DND-41 (cell line): ENCODE data around the gene AP2A2.

Experiments
- ATAC-seq: fragments of 200-7000 bp; cut with Tn5 transposase; 3 replicates; pipeline ENCODE4 v1.9.1; 2021; ENCODE audit warnings: low read depth; ENCODE audit not compliant: insufficient read depth
- DNase-seq: peaks from one replicate; pipeline ENCODE4 v3.0.0-alpha.2; 2020
- H2AFZ ChIP-seq: 2 replicates; pipeline ENCODE4 v1.6.0; 2012; ENCODE audit warnings: low read depth, low read length
- H3K27ac ChIP-seq: 2 replicates; pipeline ENCODE4 v1.5.1; 2012; ENCODE audit warnings: low read length, inconsistent platforms
- H3K27me3 ChIP-seq: fragments of 200-600 bp; sonication (generic); 2 replicates; pipeline ENCODE4 v1.6.0; 2012; ENCODE audit warnings: low read length, mild to moderate bottlenecking, inconsistent platforms; ENCODE audit not compliant: insufficient read depth, poor library complexity
- H3K36me3 ChIP-seq: 2 replicates; pipeline ENCODE4 v1.5.1; 2012; ENCODE audit warnings: low read length, inconsistent platforms; ENCODE audit not compliant: insufficient read depth
- H3K4me1 ChIP-seq: 2 replicates; pipeline ENCODE4 v1.5.1; 2012; ENCODE audit warnings: mild to moderate bottlenecking, low read length; ENCODE audit not compliant: insufficient read depth
- H3K4me2 ChIP-seq: 2 replicates; pipeline ENCODE4 v1.6.0; 2012; ENCODE audit warnings: mild to moderate bottlenecking, moderate library complexity, low read length, inconsistent platforms; ENCODE audit not compliant: insufficient read depth
- H3K4me3 ChIP-seq, 2 experiments: fragments of 200-600 bp in 1 of 2; shearing (Covaris generic) in 1 of 2; 2 replicates each; pipeline ENCODE4 v1.5.1; 2012 to 2016; ENCODE audit warnings: inconsistent platforms in 2 of 2, low read length in 2 of 2, mild to moderate bottlenecking in 2 of 2, low read depth in 1 of 2, moderate library complexity in 1 of 2
- H3K79me2 ChIP-seq: 2 replicates; pipeline ENCODE4 v1.6.0; 2012; ENCODE audit warnings: low read length, inconsistent platforms; ENCODE audit not compliant: insufficient read depth
- H3K9ac ChIP-seq: 2 replicates; pipeline ENCODE4 v1.6.0; 2012; ENCODE audit warnings: low read depth, mild to moderate bottlenecking, inconsistent platforms, low read length, moderate library complexity
- H3K9me3 ChIP-seq: 2 replicates; pipeline ENCODE4 v1.5.1; 2012; ENCODE audit warnings: low read length, moderate library complexity, mild to moderate bottlenecking, inconsistent platforms; ENCODE audit not compliant: insufficient read depth, severe bottlenecking
- H4K20me1 ChIP-seq: 2 replicates; pipeline ENCODE4 v1.6.0; 2012; ENCODE audit warnings: low read length; ENCODE audit not compliant: insufficient read depth
- CTCF ChIP-seq: IDR thresholded peaks from 2 replicates; pipeline ENCODE4 v1.5.1; 2012; ENCODE audit warnings: borderline replicate concordance, low read length, moderate library complexity, mild to moderate bottlenecking; ENCODE audit not compliant: poor library complexity, severe bottlenecking; ENCODE audit errors: extremely low read depth
- EZH2 ChIP-seq: IDR thresholded peaks from 3 replicates; pipeline ENCODE4 v1.6.1; 2012; ENCODE audit warnings: borderline replicate concordance, low read depth, mild to moderate bottlenecking, moderate library complexity, low read length, inconsistent platforms; ENCODE audit not compliant: severe bottlenecking

The AP2A2 gene

DNA sequence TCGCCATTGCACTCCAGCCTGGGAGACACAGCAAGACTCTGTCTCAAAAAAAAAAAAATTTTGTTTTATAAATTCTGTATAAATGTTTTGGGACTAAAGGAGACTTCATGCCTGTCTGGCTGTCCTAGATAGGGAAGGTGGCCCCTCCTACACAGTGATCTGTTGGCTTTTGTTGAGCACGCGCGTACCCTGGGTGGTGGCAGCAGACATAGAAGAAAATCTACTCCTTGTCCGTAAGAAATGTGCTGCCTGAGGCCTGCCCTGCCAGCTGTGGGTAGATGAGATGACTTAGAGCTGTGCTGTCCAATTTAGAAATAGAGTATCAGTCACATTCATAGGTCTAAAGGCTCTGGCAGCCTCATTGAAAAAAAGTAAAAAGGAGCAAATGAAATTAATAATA lies 37.0 kb downstream of the AP2A2 start:
- H3K9ac ChIP-seq, result no peak overlapping the region
- peaks cover 5% of the 10 kb centered on the region; the same call in 1 of the 2 replicates for H4K20me1 ChIP-seq
- ATAC-seq (no peak), DNase-seq (no peak)
- H3K4me3 ChIP-seq, result no peak overlapping the region
- peaks cover 19% of the 10 kb centered on the region for H3K79me2 ChIP-seq
- no peak overlapping the region for H3K4me2 ChIP-seq
- no peaks in the 10 kb centered on the region for H3K4me1 ChIP-seq
- TF ChIP-seq EZH2, result no peak
- no peak for TF ChIP-seq CTCF
- no peaks in the 10 kb centered on the region for H3K9me3 ChIP-seq
- H2AFZ ChIP-seq, result no peak overlapping the region
- H3K27me3 ChIP-seq, result no peaks in the 10 kb centered on the region
- peaks cover 31% of the 10 kb centered on the region for H3K36me3 ChIP-seq
- no peak overlapping the region for H3K27ac ChIP-seq

DNA sequence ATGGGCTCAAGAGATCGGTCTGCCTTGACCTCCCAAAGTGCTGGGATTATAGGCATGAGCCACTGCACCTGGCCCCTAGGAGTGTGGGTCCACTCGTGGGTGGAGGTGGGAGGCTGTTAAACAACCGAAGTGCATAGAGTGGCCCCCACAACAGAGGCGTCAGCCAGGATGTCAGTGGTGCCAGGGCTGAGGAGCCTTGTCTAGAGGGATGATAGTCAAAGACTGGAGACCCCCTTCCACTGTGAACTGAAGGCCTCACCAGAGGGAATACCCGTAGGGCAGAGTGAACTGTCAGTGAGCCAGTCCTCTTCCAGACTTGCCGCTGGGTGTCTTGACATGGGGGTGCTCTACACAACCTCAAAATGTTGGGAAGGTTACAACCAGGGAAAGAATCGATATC lies 38.2 kb downstream of the AP2A2 start:
- H3K27me3 ChIP-seq, result no peaks in the 10 kb centered on the region
- no peak overlapping the region for H3K9ac ChIP-seq
- DNase-seq, result no peak
- no peaks in the 10 kb centered on the region for H3K4me1 ChIP-seq
- no peak overlapping the region for H3K27ac ChIP-seq
- no peak overlapping the region for H2AFZ ChIP-seq
- H3K4me3 ChIP-seq, result no peak overlapping the region
- H3K79me2 ChIP-seq, result peaks cover 10% of the 10 kb centered on the region; the same call in 1 of the 2 replicates
- no peaks in the 10 kb centered on the region for H3K9me3 ChIP-seq
- peaks cover 37% of the 10 kb centered on the region for H3K36me3 ChIP-seq
- no peaks in the 10 kb centered on the region; the same call in none of the 2 replicates for H4K20me1 ChIP-seq
- no peak for TF ChIP-seq CTCF
- TF ChIP-seq EZH2, result no peak
- ATAC-seq, result no peak
- no peak overlapping the region for H3K4me2 ChIP-seq

DNA sequence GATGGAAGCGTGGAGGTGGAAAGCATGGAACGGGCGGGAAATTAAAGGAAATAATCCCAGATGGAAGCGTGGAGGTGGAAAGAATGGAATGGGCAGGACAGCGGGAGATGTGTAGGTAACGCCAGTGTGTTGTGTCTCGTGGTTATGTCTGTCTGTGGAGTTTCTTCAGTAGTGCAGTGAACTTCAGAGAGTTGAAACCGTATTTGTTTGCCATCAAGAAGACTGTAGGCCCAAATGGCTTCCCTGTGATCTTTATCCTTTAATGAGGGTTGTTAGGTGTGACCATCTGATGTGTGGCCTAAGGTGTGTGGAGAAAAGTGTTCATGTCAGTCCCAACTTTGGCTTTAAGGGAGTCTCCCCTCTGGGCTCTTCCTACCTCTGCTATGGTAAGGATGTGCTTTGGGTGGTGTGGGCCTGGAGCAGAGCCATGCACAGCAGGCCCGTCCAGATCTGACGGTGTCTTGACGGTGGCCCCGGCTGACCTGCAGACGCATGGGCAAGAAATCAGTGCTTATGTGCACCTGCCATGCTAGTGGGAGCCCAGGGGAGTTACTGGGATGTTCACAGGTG lies 39.6 kb downstream of the AP2A2 start:
- H3K27ac ChIP-seq, result no peak overlapping the region
- H3K4me1 ChIP-seq, result no peaks in the 10 kb centered on the region
- peaks cover 8% of the 10 kb centered on the region; the same call in 1 of the 2 replicates for H3K79me2 ChIP-seq
- peaks cover 37% of the 10 kb centered on the region for H3K36me3 ChIP-seq
- no peak for ATAC-seq
- TF ChIP-seq EZH2 (no peak), CTCF (no peak)
- peaks cover 3% of the 10 kb centered on the region for H4K20me1 ChIP-seq
- no peak overlapping the region for H3K9ac ChIP-seq
- DNase-seq, result no peak
- no peaks in the 10 kb centered on the region for H3K27me3 ChIP-seq
- no peak overlapping the region for H3K4me2 ChIP-seq
- no peak overlapping the region for H2AFZ ChIP-seq
- H3K9me3 ChIP-seq, result no peaks in the 10 kb centered on the region
- H3K4me3 ChIP-seq, result no peak overlapping the region
